T-helper 1 cell (primary cell): ENCODE results near the gene AMZ1.
"Not testable (repeated sequence)": the region's sequence is repeated elsewhere in the genome, so short reads cannot be mapped to it uniquely, and the experiment has no call there.

Experiments used
- DNase-seq, 5 donors: peaks; one replicate each; pipeline ENCODE4 v3.0.0-alpha.2; 2012 to 2020

The AMZ1 gene

GRCh38 chr7:2729893-2730716 is 42.1 kb downstream of the AMZ1 start:
- no peak for DNase-seq

DNA sequence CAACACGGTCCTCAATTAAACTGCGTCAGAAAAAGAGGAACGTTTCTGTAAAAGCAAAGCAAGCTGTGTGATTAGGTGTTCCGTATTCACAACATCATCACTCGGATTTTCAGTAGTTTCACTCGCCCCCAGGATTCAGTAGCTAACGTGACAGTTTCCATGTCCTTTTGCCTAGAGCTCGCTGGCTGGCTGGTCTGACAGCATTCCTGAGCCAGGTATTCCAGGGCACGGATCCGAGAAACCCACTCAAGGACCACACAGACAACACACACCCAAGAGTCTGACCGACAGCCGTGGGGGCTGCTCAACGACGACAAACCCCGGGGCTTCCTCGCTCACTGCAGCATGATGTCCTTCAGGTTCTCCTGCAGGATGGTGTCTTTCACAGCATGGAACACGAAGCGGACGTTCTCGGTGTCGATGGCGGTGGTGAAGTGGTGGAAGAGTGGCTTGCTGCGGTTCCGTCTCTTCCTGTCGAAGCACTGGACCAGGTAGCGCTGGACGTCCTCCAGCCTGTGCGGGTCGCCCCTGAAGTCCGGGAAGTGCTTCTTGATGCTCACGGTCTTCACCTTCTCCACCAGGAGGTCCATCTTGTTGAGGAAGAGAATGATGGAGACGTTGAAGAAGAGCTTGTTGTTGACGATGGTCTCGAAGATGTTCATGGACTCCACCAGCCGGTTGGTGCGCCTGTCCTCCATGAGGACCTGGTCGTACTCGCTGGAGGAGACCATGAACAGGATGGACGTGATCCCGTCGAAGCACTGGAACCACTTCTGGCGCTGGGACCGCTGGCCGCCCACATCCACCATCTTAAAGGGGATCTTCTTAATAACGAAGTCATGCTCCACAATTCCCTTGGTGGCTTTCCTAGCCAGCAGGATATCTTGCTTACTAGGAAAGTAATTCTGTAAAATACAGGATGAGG is 43.1 kb downstream of the AMZ1 start:
- DNase-seq = no peak

GRCh38 chr7:2732388-2732787 is 44.4 kb downstream of the AMZ1 start:
- DNase-seq = no peak

GRCh38 chr7:2732959-2733584 is 45.1 kb downstream of the AMZ1 start:
- no peak for DNase-seq

- no peak for DNase-seq
Measured at GRCh38 chr7:2734084-2734686, 46.2 kb downstream of the AMZ1 start.

DNA sequence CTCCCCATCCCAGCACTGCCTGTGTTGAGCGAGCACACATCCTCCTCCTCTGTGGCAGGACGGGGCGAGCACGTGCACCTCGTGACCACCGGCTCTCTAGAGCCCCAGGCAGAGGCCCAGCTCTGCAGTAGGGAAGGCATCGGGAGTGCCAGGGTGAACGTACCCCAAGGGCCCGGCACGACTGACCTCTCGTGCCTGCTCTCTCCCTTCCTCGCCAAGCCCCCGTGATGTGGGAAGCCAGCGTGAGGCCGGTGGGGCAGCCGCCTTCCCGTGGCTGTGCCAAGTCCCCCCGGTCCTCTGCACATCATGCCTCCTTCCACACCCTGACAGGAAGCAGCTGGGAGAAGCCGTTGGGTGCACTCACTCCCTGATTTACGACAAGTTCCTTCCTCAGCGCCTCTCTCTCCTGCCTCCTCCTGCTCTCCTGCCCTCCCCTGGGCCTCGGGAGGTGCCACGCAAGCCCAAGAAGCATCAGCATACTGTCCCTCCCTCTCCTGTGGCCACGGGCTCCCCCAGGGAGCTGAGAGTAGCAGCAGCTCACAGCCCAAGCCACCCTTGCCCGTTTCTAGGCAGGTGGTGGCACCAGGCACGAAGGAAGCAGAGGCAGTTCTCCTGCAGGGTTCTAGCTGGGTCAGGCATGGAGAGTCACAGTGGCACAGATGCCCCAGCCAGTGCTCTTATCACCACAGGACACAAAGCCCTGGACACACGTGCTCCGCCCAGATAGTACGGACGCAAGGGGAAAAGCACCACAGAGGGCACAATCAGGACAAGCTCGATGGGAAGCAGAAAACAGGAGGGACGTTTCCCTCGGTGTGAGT is 47.0 kb downstream of the AMZ1 start:
- DNase-seq = no peak

DNA sequence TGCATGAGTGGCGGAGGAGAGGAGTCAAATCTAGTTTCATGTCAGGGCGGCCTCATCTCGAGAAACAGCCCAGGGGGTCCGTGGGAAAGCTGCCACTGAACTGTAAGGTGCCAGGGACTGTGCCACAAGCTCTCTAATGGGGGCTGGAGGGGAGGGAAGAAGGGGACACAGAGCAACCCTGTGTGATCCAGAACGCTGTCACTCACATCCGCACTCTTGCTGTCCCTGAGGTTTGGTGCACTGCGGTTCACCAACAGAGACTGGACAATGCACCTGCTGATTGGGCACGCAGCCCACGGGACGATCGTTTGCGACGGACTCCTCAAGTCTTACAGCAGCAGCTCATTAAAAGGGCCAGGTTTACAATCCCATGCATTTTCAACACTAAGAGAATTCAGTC is 47.7 kb downstream of the AMZ1 start:
- no peak for DNase-seq

DNA sequence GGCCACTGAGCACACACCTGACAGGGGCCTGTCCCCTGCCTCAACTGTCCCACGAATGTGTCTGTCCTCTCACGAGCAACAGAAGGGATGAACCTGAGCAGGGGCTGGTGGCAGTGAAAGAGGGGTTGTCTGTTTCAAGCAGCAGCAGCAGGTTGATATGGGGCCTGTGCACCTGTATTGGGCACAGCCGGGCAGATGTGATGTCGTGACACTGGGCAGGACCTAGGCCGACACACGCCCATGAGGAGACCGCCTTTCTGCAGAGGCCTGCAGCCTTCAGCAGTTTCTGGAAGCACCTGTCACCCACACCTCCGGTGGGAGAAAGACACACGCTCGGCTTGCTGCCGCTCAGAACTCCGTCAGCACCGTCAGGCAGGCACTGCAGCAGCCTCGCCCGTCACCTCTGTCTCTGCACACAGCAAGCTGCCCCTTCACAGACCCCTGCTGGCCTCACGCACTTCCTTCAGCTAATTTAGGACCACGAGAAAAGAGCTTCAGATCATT is 48.5 kb downstream of the AMZ1 start:
- DNase-seq = no peak

DNA sequence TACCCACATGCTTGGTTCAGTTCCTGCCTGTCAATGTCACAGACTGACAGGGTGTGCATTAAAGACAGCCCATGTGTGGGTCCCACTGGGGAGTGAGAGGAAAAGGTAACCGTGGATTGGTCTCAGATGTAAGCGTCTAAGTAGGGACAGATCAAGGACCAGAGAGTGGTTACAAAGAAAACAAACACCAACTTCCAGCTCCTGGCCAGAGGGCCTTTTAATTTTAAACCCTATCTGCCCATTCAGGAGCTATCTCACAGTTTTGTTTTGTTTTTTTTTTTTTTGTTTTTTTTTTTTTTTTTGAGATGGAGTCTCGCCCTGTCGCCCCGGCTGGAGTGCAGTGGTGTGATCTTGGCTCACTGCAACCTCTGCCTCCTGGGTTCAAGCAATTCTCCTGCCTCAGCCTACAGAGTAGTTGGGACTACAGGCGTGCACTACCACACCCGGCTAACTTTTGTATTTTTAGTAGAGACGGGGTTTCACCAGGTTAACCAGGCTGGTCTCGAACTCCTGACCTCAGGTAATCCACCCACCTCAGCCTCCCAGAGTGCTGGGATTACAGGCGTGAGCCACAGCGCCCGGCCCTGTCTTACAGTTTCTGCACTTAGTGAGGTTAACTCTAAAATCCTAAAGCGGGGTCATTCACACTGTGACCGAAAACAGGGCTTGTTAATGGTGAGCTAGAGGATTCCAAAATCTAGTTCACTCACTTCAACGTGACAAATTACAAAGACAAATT is 49.2 kb downstream of the AMZ1 start:
- not testable (repeated sequence) for DNase-seq

DNA sequence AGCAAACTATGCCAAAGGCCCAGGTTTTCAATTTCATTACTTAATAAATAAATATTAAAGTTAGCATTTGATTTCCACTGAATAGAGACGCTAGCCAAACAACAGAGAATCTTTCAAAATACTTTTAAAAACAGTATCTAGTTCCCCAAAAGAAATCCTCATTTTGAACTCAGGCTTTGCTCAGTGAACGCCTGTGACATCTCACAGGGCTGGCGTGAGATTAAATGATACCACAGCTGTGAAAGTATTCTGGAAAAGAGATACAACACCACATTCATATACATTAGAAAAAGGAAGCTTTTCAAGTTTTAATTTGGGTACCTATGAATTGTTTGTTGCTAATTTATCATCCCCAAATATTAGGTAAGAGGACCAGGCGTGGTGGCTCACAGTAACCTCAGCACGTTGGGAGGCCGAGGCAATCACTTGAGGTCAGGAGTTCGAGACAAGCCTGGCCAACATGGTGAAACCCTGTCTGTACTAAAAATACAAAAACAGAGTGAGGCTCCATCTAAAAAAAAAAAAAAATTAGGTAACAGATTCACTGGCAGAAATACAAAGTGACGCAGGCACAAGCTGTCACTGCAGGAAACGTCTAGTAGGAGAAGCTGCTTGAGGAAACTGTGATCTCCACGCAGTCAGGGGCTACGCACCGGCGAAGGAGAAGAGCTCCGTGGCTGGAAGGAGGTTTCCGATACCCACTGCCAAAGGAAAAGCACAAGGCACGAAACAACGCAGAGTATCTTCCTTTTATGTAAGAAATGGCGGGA is 50.0 kb downstream of the AMZ1 start:
- no peak for DNase-seq

DNA sequence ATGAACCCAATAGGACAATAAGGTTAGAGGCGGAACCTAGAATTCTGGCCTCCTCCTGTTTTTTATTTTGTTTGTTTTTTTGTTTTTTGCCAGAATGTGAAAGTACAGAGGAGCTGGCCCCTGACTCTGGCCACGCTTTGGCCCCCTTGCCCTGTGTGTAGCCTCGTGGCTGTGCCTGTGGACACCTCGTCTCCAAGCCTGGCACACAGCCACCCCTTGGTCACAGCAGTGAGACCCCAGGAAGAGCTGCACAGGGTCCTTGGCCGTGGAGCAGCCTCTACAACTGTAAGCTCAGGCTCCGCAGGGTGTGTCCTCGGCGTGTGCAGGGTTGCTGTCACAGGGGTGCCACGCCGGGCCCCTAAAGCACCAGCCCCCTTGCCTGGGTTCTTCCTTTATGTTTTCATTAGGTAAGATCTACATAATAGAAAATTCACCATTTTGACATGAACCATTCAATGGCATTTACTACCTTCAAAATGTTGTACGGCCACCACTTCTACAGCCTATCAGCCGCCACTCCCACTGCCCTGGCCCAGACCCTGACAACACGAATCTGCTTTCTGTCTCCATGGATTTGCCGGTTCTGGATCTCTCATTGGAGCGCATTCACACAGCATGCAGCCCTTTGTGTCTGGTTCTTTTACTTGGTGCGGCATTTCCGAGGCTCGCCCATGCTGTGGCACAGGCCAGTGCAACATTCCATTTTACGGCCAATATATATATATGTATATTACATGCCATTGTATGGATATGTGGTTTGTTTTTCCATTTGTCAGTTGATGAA is 51.0 kb downstream of the AMZ1 start:
- DNase-seq = no peak

DNA sequence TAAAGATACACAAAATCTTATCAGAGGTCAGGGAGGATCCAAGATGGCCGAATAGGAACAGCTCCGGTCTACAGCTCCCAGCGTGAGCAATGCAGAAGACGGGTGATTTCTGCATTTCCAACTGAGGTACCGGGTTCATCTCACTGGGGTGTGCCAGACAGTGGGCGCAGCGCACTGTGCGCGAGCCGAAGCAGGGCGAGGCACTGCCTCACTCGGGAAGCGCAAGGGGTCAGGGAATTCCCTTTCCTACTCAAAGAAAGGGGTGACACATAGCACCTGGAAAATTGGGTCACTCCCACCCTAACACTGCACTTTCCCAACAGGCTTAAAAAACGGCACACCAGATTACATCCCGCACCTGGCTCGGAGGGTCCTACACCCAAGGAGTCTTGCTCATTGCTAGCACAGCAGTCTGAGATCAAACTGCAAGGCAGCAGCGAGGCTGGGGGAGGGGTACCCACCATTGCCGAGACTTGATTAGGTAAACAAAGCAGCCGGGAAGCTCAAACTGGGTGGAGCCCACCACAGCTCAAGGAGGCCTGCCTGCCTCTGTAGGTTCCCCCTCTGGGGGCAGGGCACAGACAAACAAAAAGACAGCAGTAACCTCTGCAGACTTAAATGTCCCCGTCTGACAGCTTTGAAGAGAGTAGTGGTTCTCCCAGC is 55.7 kb downstream of the AMZ1 start:
- DNase-seq = not testable (repeated sequence)

- DNase-seq = not testable (repeated sequence)
Measured at GRCh38 chr7:2748684-2749083, 60.7 kb downstream of the AMZ1 start.

- DNase-seq = no peak
Measured at GRCh38 chr7:2750004-2750407, 62.0 kb downstream of the AMZ1 start.

GRCh38 chr7:2751086-2751485 is 63.1 kb downstream of the AMZ1 start:
- DNase-seq = no peak

DNA sequence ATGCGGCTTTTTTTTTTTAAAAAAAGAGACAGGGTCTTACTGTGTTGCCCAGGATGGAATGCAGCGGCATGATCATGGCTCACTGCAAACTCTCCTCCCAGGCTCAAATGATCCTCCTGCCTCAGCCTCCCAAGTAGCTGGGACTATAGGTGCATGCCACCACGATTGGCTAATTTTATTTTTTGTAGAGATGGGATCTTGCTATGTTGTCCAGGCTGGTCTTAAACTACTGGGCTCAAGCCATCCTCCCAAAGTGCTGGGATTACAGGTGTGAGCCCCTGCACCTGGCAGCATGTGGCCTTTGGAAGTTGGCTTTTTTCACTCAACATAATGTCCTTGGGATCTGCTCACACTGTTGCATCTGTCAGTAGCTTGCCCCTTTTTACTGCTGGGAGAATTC is 65.1 kb downstream of the AMZ1 start:
- DNase-seq = no peak

DNA sequence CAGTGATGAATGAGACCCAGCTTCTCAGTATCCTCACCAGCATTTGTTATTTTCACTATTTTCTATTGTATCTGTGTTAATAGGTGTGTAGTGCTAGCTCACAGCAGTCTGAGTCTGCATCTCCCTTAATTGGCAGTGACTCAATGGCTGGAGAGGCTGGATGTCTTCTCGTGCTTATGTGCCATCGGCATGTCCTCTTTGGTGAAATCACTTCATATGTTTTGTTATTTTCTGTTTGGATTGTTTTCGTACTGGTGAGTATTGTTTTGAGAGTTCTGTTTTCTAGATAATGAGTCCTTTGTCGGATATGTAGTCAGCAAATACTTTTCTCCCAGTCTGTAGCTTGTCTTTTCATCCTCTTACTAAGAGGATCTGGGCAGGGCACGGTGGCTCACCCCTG is 66.1 kb downstream of the AMZ1 start:
- no peak for DNase-seq

DNA sequence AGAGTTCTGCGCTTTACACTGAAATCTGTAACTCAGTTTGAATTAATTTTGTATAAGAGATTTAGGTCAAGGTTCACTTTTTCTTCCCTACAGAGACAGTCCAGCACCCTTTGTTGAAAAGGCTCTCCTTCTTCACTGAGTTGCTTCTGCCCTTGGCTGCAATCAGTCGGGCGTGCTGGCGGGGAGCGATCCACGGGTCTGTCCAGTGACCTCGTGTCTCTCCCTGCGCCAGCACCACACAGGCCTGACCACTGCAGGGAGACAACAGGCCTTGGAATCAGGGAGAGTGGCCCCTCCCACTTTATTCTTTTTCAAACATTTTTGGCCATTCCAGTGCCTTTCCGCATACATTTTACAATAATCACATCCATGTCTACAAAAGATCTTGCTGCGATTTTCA is 66.9 kb downstream of the AMZ1 start:
- no peak for DNase-seq

GRCh38 chr7:2755531-2755930 is 67.5 kb downstream of the AMZ1 start:
- DNase-seq = no peak
